Breast epithelium (tissue), 4 donors: ENCODE measurements around the gene ZNF319. TPM values are rescaled to one million over a fixed set of nuclear protein-coding genes. Genes with fewer than 3 reads are reported as not detected.

Experiments used
- DNase-seq, 2 donors: peaks; one replicate each; pipeline ENCODE4 v3.0.0-alpha.2; 2019; ENCODE audit warnings: low spot score in 2 of 2
- H3K27ac ChIP-seq, 2 donors: fragments of 200-600 bp; sonication (generic) in 1 of 2; one replicate each; pipeline ENCODE4 v1.5.1; 2016 to 2019; ENCODE audit warnings: mild to moderate bottlenecking in 1 of 2
- H3K27me3 ChIP-seq, 2 donors: fragments of 200-600 bp; sonication (generic) in 1 of 2; one replicate each; pipeline versions ENCODE4 v1.5.1 to v1.6.0; 2017 to 2019; ENCODE audit warnings: control low read depth in 1 of 2, mild to moderate bottlenecking in 1 of 2
- H3K36me3 ChIP-seq: fragments of 200-600 bp; one replicate; pipeline ENCODE4 v1.5.1; 2019
- H3K4me1 ChIP-seq, 2 donors: fragments of 200-600 bp; sonication (generic); one replicate each; pipeline ENCODE4 v1.5.1; 2016 to 2019; ENCODE audit warnings: control low read depth in 1 of 2
- H3K4me3 ChIP-seq, 3 donors: fragments of 200-600 bp; sonication (generic); 1 replicate in 2 of 3; 2 replicates in 1 of 3; pipeline ENCODE4 v1.5.1; 2016 to 2019; ENCODE audit warnings: mild to moderate bottlenecking in 3 of 3, moderate library complexity in 2 of 3
- H3K9me3 ChIP-seq, 2 donors: fragments of 200-600 bp; sonication (generic) in 1 of 2; one replicate each; pipeline ENCODE4 v1.5.1; 2016 to 2019; ENCODE audit warnings: control low read depth in 1 of 2
- CTCF ChIP-seq, 3 donors: fragments of 450-650 bp; IDR thresholded peaks; one replicate each; pipeline ENCODE4 v1.5.1; 2016 to 2017; ENCODE audit warnings: antibody characterized with exemption in 3 of 3, mild to moderate bottlenecking in 3 of 3, moderate library complexity in 3 of 3
- POLR2A ChIP-seq: fragments of 450-650 bp; IDR thresholded peaks from one replicate; pipeline ENCODE4 v1.6.1; 2016; ENCODE audit warnings: antibody characterized with exemption, mild to moderate bottlenecking, moderate library complexity
- POLR2AphosphoS5 ChIP-seq, 3 donors: sonication (generic); formaldehyde crosslinking; IDR thresholded peaks; one replicate each; pipeline ENCODE4 v1.6.1; 2017; ENCODE audit warnings: antibody characterized with exemption in 3 of 3
- intact Hi-C: fragments of 100-400 bp; cut with DNase I; formaldehyde crosslinking; loops from one replicate; pipeline ENCODE4 v1.15.1; 2023; ENCODE audit warnings: low total_unique reads
- total RNA-seq, 3 donors: library from RNA; depleted of rRNA; stranded (reverse); fragments of >200 nt; gene quantifications; one replicate each; pipeline ENCODE4 v1.1.0, GENCODE V29; 2016

The ZNF319 gene
- total RNA-seq, 3 donors from 2014 or later: 6.2 to 7.2 (median 6.4) TPM

- Histone ChIP-seq H3K4me3 (no peak overlapping the region), H3K27ac (no peak overlapping the region)
- DNase-seq: no peak
Observed at GRCh38 chr16:57956924-57957672, 43.4 kb downstream of the ZNF319 start.

GRCh38 chr16:57956270-57956808 is 44.1 kb downstream of the ZNF319 start:
- H3K4me3 ChIP-seq: no peak overlapping the region

More at GRCh38 chr16:57956924-57957672, 43.4 kb downstream of the ZNF319 start:
- no peaks in the 10 kb centered on the region for H3K9me3 ChIP-seq
- H3K27me3 ChIP-seq: no peaks in the 10 kb centered on the region
- no peaks in the 10 kb centered on the region for H3K4me1 ChIP-seq
- no peaks in the 10 kb centered on the region for H3K36me3 ChIP-seq
- TF ChIP-seq POLR2A (no peak), CTCF (IDR thresholded peaks at IDR 0.05) (no peak), POLR2AphosphoS5 (IDR thresholded peaks at IDR 0.05) (no peak)
- intact Hi-C loops: no loop called here

DNA sequence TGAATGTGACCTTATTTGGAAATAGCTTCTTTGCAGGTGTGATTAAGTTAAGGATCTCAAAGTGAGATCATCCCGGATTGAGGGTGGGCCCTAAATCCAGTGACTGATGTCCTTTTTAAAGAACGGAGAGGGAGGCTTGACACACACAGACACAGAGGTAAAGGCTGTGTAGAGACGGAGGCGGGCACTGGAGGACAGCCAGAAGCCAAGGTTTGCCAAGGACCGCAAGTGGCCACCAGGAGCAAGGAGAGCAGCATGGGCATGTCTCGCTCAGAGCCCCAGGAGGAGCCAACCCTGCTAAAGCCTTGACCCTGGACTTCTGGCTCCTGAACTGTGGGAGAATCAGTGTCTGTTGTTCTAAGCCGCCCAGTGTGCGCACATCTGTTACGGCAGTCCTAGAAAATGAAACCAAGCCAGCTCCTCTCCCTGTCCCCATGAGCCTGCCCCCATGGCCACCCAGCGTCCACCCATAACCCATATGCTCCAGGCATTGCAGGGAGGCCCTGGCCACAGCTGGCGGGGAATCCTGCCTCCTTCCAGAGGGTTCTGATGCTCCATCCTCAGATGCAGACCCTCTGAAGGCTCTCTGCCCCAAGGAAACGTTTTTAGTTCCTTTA is 44.8 kb downstream of the ZNF319 start:
- no peaks in the 10 kb centered on the region for H3K4me1 ChIP-seq
- TF ChIP-seq POLR2A: no peak
- peak in 1 of 3 donors; percentile 33 for TF ChIP-seq CTCF (IDR thresholded peaks at IDR 0.05)
- no peak for TF ChIP-seq POLR2AphosphoS5 (IDR thresholded peaks at IDR 0.05)
- intact Hi-C loops: no loop called here
- no peaks in the 10 kb centered on the region for H3K27me3 ChIP-seq
- H3K4me3 ChIP-seq: peak overlapping the region in 1 of 3 donors; percentile 3
- H3K9me3 ChIP-seq: no peaks in the 10 kb centered on the region
- no peak overlapping the region for H3K27ac ChIP-seq
- no peaks in the 10 kb centered on the region for H3K36me3 ChIP-seq
- DNase-seq: peak; percentile 70 to 71

More at GRCh38 chr16:57956270-57956808, 44.1 kb downstream of the ZNF319 start:
- Histone ChIP-seq H3K27ac (no peak overlapping the region), H3K36me3 (no peaks in the 10 kb centered on the region), H3K4me1 (no peaks in the 10 kb centered on the region), H3K9me3 (no peaks in the 10 kb centered on the region), H3K27me3 (no peaks in the 10 kb centered on the region)
- no peak for DNase-seq
- TF ChIP-seq POLR2A: no peak
- TF ChIP-seq CTCF (IDR thresholded peaks at IDR 0.05): no peak
- TF ChIP-seq POLR2AphosphoS5 (IDR thresholded peaks at IDR 0.05): no peak
- intact Hi-C loops: no loop called here

DNA sequence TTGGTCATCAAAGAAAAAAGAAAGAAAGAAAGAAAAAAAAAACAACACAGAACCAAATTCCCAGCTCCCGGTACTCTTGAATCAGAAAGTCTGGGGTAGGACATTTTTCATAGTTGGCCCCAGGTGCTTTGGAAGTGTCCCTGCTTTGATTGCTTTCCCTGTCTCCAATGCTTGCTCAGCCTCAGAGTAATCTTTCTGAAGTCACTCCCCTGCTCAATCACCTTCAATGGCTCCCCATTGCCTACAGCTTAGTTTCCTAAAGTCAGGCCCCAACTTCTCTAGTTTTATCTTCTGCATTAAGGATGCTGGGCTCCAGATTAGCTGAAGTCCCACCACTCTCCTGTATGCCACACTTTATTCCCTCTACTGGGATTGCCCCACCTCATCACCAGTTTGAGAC is 46.6 kb downstream of the ZNF319 start:
- intact Hi-C loops: no loop called here
- DNase-seq: no peak

More for the DNA sequence above, 46.6 kb downstream of the ZNF319 start:
- no peak overlapping the region for H3K27ac ChIP-seq
- no peaks in the 10 kb centered on the region for H3K27me3 ChIP-seq
- H3K4me3 ChIP-seq: no peak overlapping the region
- no peaks in the 10 kb centered on the region for H3K4me1 ChIP-seq
- TF ChIP-seq CTCF (IDR thresholded peaks at IDR 0.05) (no peak), POLR2AphosphoS5 (IDR thresholded peaks at IDR 0.05) (no peak), POLR2A (no peak)
- no peaks in the 10 kb centered on the region for H3K36me3 ChIP-seq
- H3K9me3 ChIP-seq: no peaks in the 10 kb centered on the region
